OCI-LY1 (cell line): Measurements from ENCODE around the gene RALGPS1.

ENCODE experiments used
- H2AFZ ChIP-seq: fragments of 200-600 bp; sonication (generic), shearing (Covaris generic); 2 replicates; pipeline ENCODE4 v1.6.0; 2014; ENCODE audit warnings: antibody characterized with exemption, mild to moderate bottlenecking, low read length
- H3F3A ChIP-seq: fragments of 200-600 bp; sonication (generic), shearing (Covaris generic); 2 replicates; pipeline ENCODE4 v1.6.0; 2014; ENCODE audit warnings: mild to moderate bottlenecking, antibody characterized with exemption, low read length, moderate library complexity; ENCODE audit not compliant: insufficient read depth
- H3K27ac ChIP-seq: fragments of 200-600 bp; sonication (generic); 2 replicates; pipeline ENCODE4 v1.5.1; 2014; ENCODE audit warnings: low read length, mixed run types, mild to moderate bottlenecking, low read depth; ENCODE audit not compliant: poor library complexity, severe bottlenecking
- H3K27me3 ChIP-seq: fragments of 200-600 bp; sonication (generic); 2 replicates; pipeline ENCODE4 v1.6.0; 2014; ENCODE audit warnings: antibody characterized with exemption, mild to moderate bottlenecking, low read length, moderate library complexity; ENCODE audit not compliant: insufficient read depth
- H3K36me3 ChIP-seq: fragments of 200-600 bp; sonication (generic); 2 replicates; pipeline ENCODE4 v1.6.1; 2014; ENCODE audit warnings: mild to moderate bottlenecking, antibody characterized with exemption, low read length, moderate library complexity, mixed read lengths; ENCODE audit not compliant: insufficient read depth
- H3K4me1 ChIP-seq: fragments of 200-600 bp; sonication (generic); 2 replicates; pipeline ENCODE4 v1.5.1; 2014; ENCODE audit warnings: mild to moderate bottlenecking, low read length, moderate library complexity; ENCODE audit not compliant: insufficient read depth, severe bottlenecking
- H3K4me2 ChIP-seq: fragments of 200-600 bp; sonication (generic), shearing (Covaris generic); 2 replicates; pipeline ENCODE4 v1.6.1; 2014; ENCODE audit warnings: low read length
- H3K4me3 ChIP-seq: fragments of 200-600 bp; sonication (generic); 2 replicates; pipeline ENCODE4 v1.5.1; 2014; ENCODE audit warnings: low read length, low read depth, mild to moderate bottlenecking, mixed read lengths; ENCODE audit not compliant: poor library complexity, severe bottlenecking
- H3K79me2 ChIP-seq: fragments of 200-600 bp; shearing (Covaris generic); 2 replicates; pipeline ENCODE4 v1.6.1; 2016; ENCODE audit warnings: mixed run types, low read length, mixed read lengths; ENCODE audit not compliant: insufficient read depth
- H3K9ac ChIP-seq: fragments of 200-600 bp; sonication (generic), shearing (Covaris generic); 2 replicates; pipeline ENCODE4 v1.6.1; 2014; ENCODE audit warnings: mild to moderate bottlenecking, low read length, mixed read lengths
- H3K9me2 ChIP-seq: fragments of 200-600 bp; sonication (generic), shearing (Covaris generic); 2 replicates; pipeline ENCODE4 v1.6.1; 2014; ENCODE audit warnings: low read depth, mild to moderate bottlenecking, low read length, mixed read lengths
- H3K9me3 ChIP-seq: fragments of 200-600 bp; shearing (Covaris generic); 2 replicates; pipeline ENCODE4 v1.6.1; 2014; ENCODE audit warnings: low read length, mixed read lengths
- H4K20me1 ChIP-seq: fragments of 200-600 bp; sonication (generic), shearing (Covaris generic); 2 replicates; pipeline ENCODE4 v1.6.0; 2016; ENCODE audit warnings: mild to moderate bottlenecking, low read length; ENCODE audit not compliant: insufficient read depth
- EZH2 ChIP-seq: fragments of 200-600 bp; sonication (generic), shearing (Covaris generic); IDR thresholded peaks from 2 replicates; pipeline ENCODE4 v1.8.0; 2017; ENCODE audit warnings: borderline replicate concordance, mixed run types, mild to moderate bottlenecking, antibody characterized with exemption, low read length, moderate library complexity, mixed read lengths
- TF ChIP-seq, protein P1 (sequence below): fragments of 200-600 bp; sonication (generic), shearing (Covaris generic); IDR thresholded peaks from 2 replicates; pipeline ENCODE4 v1.5.1; 2017; ENCODE audit warnings: mild to moderate bottlenecking, antibody characterized with exemption, low read length, moderate library complexity, mixed read lengths

The RALGPS1 gene

DNA sequence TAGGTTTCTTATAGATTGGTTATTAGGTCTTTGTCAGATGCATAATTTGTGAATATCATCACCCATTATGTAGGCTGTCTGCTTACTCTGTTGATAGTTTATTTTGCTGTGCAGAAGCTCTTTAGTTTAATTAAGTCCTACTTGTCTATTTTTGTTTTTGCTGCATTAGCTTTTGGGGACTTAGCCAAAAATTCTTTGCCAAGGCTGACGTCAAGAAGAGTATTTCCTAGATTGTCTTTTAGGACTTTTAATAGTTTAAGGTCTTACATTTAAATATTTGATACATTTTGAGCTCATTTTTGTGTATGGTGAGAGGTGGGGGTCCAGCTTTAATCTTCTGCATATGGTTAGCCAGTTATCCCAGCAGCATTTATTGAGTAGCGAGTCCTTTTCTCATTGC lies 232.7 kb downstream of the RALGPS1 start:
- no peak overlapping the region for H3K4me2 ChIP-seq

DNA sequence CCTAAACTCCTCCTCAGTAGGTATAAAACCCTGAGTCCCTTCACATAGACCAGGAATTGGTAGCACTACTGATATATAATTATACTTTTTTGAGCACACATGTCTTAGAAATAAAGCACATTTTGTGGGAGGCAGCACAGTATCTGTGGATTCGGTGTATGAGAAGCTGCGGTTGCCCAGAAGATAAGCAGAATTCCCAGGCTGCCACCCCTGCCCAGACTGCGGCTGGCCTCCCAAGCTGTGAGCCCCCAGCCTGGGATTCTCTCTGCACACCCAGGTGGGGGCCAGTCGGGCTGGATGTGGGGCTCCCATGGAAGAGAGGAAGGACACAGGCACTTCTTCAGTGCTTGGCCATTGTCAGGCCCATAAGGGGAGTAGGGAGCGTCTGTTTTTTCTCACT lies 233.4 kb downstream of the RALGPS1 start:
- no peak for TF ChIP-seq EZH2
- TF ChIP-seq, protein P1, sequence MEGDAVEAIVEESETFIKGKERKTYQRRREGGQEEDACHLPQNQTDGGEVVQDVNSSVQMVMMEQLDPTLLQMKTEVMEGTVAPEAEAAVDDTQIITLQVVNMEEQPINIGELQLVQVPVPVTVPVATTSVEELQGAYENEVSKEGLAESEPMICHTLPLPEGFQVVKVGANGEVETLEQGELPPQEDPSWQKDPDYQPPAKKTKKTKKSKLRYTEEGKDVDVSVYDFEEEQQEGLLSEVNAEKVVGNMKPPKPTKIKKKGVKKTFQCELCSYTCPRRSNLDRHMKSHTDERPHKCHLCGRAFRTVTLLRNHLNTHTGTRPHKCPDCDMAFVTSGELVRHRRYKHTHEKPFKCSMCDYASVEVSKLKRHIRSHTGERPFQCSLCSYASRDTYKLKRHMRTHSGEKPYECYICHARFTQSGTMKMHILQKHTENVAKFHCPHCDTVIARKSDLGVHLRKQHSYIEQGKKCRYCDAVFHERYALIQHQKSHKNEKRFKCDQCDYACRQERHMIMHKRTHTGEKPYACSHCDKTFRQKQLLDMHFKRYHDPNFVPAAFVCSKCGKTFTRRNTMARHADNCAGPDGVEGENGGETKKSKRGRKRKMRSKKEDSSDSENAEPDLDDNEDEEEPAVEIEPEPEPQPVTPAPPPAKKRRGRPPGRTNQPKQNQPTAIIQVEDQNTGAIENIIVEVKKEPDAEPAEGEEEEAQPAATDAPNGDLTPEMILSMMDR: no peak
- Histone ChIP-seq H3K27me3 (no peaks in the 10 kb centered on the region), H3K4me3 (no peak overlapping the region), H3K36me3 (no peaks in the 10 kb centered on the region), H3K9me3 (no peaks in the 10 kb centered on the region), H3K4me2 (no peak overlapping the region), H2AFZ (no peak overlapping the region), H3K4me1 (no peaks in the 10 kb centered on the region), H3K27ac (no peak overlapping the region), H4K20me1 (no peaks in the 10 kb centered on the region), H3K9me2 (no peaks in the 10 kb centered on the region), H3K9ac (no peak overlapping the region), H3K79me2 (no peaks in the 10 kb centered on the region), H3F3A (no peaks in the 10 kb centered on the region)

More for the DNA sequence above, 232.7 kb downstream of the RALGPS1 start:
- no peak for TF ChIP-seq EZH2
- TF ChIP-seq, protein P1: no peak
- H3K27me3 ChIP-seq: no peaks in the 10 kb centered on the region
- no peak overlapping the region for H2AFZ ChIP-seq
- no peaks in the 10 kb centered on the region for H3F3A ChIP-seq
- H3K36me3 ChIP-seq: no peaks in the 10 kb centered on the region
- no peak overlapping the region for H3K4me3 ChIP-seq
- H3K4me1 ChIP-seq: no peaks in the 10 kb centered on the region
- H3K9me2 ChIP-seq: no peaks in the 10 kb centered on the region
- no peaks in the 10 kb centered on the region for H3K9me3 ChIP-seq
- H4K20me1 ChIP-seq: no peaks in the 10 kb centered on the region
- no peak overlapping the region for H3K9ac ChIP-seq
- H3K27ac ChIP-seq: no peak overlapping the region
- H3K79me2 ChIP-seq: no peaks in the 10 kb centered on the region

DNA sequence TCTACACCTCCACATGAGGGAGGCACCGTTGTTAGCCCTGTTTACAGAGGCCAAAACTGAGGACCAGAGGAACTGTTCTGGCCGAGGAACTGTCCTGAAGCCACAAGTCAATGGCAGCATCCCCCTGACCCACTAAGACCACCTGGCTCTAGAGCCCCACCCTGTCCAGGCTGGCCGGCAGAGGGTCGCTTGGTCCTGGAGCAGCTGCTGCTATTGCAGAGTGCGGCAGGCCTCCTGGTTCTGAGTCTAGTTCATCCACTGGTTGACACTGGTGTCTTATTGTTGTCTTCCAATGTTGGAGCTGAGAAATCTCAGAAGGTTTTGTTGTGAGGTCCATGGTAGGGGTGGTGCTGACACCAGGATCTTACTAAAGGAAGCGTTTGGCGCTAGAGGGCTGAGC lies 234.4 kb downstream of the RALGPS1 start:
- H3K79me2 ChIP-seq: no peaks in the 10 kb centered on the region
- no peaks in the 10 kb centered on the region for H4K20me1 ChIP-seq
- H3K9me3 ChIP-seq: no peaks in the 10 kb centered on the region
- H3K9me2 ChIP-seq: no peaks in the 10 kb centered on the region
- H3K27ac ChIP-seq: no peak overlapping the region
- H3K4me1 ChIP-seq: no peaks in the 10 kb centered on the region
- no peaks in the 10 kb centered on the region for H3F3A ChIP-seq
- H3K9ac ChIP-seq: no peak overlapping the region
- no peaks in the 10 kb centered on the region for H3K27me3 ChIP-seq
- no peaks in the 10 kb centered on the region for H3K36me3 ChIP-seq
- H3K4me3 ChIP-seq: no peak overlapping the region
- no peak overlapping the region for H2AFZ ChIP-seq
- no peak overlapping the region for H3K4me2 ChIP-seq
- no peak for TF ChIP-seq EZH2
- TF ChIP-seq, protein P1: no peak
